ENCODE measurements around the gene ADORA1. TPM values are rescaled to one million over a fixed set of nuclear protein-coding genes. Genes with fewer than 3 reads are reported as not detected.

ADORA1 gene
- total and polyA plus RNA-seq, 4 donors = 0.33 to 1.1 (median 0.37) TPM

GRCh38 chr1:203101813-203102634, 25.5 kb upstream of the ADORA1 start:
- Histone ChIP-seq H3K9ac (ENCODE audit: low read depth in 1 of 2, low read length in 2 of 2) (no peak overlapping the region), H3K4me3 (ENCODE audit: low read depth in 1 of 3, low read length in 3 of 3) (no peak overlapping the region), H3K4me1 (ENCODE audit: control insufficient read depth in 4 of 4, insufficient read depth in 4 of 4, low read length in 3 of 4) (peaks cover 0 to 10% (median 4%) of the 10 kb centered on the region in 4 donors), H3K9me3 (ENCODE audit: control insufficient read depth in 4 of 4, low read length in 3 of 4) (peaks cover 0 to 2% (median 0%) of the 10 kb centered on the region in 4 donors), H3K27ac (ENCODE audit: low read depth in 1 of 2, low read length in 2 of 2) (no peak overlapping the region), H3K27me3 (ENCODE audit: control insufficient read depth in 4 of 4, insufficient read depth in 4 of 4, low read length in 3 of 4) (no peaks in the 10 kb centered on the region), H3K36me3 (ENCODE audit: control insufficient read depth in 4 of 4, insufficient read depth in 3 of 4, low read depth in 1 of 4, low read length in 3 of 4) (no peaks in the 10 kb centered on the region)
- TF ChIP-seq FOXA2 (IDR thresholded peaks at IDR 0.05) (no peak), RAD21 (IDR thresholded peaks at IDR 0.05) (no peak), REST (IDR thresholded peaks at IDR 0.05) (no peak), RXRA (IDR thresholded peaks at IDR 0.05) (peak; percentile 64 to 81), JUND (IDR thresholded peaks at IDR 0.05) (no peak), YY1 (IDR thresholded peaks at IDR 0.05) (no peak), NR2F2 (IDR thresholded peaks at IDR 0.05) (peak; percentile 96), FOXA1 (IDR thresholded peaks at IDR 0.05) (no peak), CTCF (IDR thresholded peaks at IDR 0.05; ENCODE audit: low read depth, low read length, missing input control) (no peak), HNF4A (conservative IDR thresholded peaks at IDR 0.05) (peak; percentile 56 to 60), HNF4G (IDR thresholded peaks at IDR 0.05) (no peak), ZBTB33 (IDR thresholded peaks at IDR 0.05) (no peak), GABPA (IDR thresholded peaks at IDR 0.05 in 1 of 2, conservative IDR thresholded peaks at IDR 0.05 in 1 of 2) (no peak), EGR1 (IDR thresholded peaks at IDR 0.05; ENCODE audit: low read depth in 2 of 2) (no peak)
- no peak for DNase-seq (ENCODE audit: low spot score)
- 58% methylated on average over 6 of the region's 6 CpGs for WGBS

GRCh38 chr1:203103216-203103615, 24.3 kb upstream of the ADORA1 start:
- Histone ChIP-seq H3K27me3 (ENCODE audit: control insufficient read depth in 4 of 4, insufficient read depth in 4 of 4, low read length in 3 of 4) (no peaks in the 10 kb centered on the region), H3K9me3 (ENCODE audit: control insufficient read depth in 4 of 4, low read length in 3 of 4) (no peaks in the 10 kb centered on the region), H3K27ac (ENCODE audit: low read depth in 1 of 2, low read length in 2 of 2) (no peak overlapping the region), H3K9ac (ENCODE audit: low read depth in 1 of 2, low read length in 2 of 2) (no peak overlapping the region), H3K4me3 (ENCODE audit: low read depth in 1 of 3, low read length in 3 of 3) (no peak overlapping the region), H3K4me1 (ENCODE audit: control insufficient read depth in 4 of 4, insufficient read depth in 4 of 4, low read length in 3 of 4) (peaks cover 0 to 10% (median 4%) of the 10 kb centered on the region in 4 donors), H3K36me3 (ENCODE audit: control insufficient read depth in 4 of 4, insufficient read depth in 3 of 4, low read depth in 1 of 4, low read length in 3 of 4) (no peaks in the 10 kb centered on the region)
- TF ChIP-seq REST (IDR thresholded peaks at IDR 0.05) = no peak
- TF ChIP-seq HNF4G (IDR thresholded peaks at IDR 0.05) = no peak
- no peak for TF ChIP-seq RAD21 (IDR thresholded peaks at IDR 0.05)
- no peak for TF ChIP-seq ATF3 (IDR thresholded peaks at IDR 0.05)
- TF ChIP-seq MAX (IDR thresholded peaks at IDR 0.05) = no peak
- DNase-seq (ENCODE audit: low spot score) = no peak
- 88% methylated on average over 4 of the region's 4 CpGs for WGBS
